H1 (cell line): Measurements from ENCODE around the gene ZNF473. TPM values are rescaled to one million over a fixed set of nuclear protein-coding genes. Genes with fewer than 3 reads are reported as not detected.

Experiments used
- CTCF ChIA-PET: fragments of 300-600 bp; sonication (Branson Sonifier 250); formaldehyde crosslinking; loops from one replicate; lab custom pipeline; 2021; ENCODE audit not compliant: partially characterized antibody; lab: Charles Lee
- POLR2A ChIA-PET: fragments of 300-600 bp; sonication (Branson Sonifier 250); formaldehyde crosslinking; loops from one replicate; lab custom pipeline; 2021; ENCODE audit warnings: inconsistent platforms; ENCODE audit not compliant: partially characterized antibody; lab: Charles Lee
- DNase-seq, 2 experiments: peaks; one replicate each; pipeline versions ENCODE4 v3.0.0 to v3.0.0-alpha.2; 2010 to 2022; ENCODE audit warnings: low spot score in 2 of 2, low read depth in 1 of 2, mixed read lengths in 1 of 2
- FAIRE-seq: peaks from 2 replicates; lab custom pipeline; 2011; peaks lifted over from hg19 to GRCh38; lab: Jason Lieb, UNC
- H2AFZ ChIP-seq: 2 replicates; pipeline ENCODE4 v1.8.1; 2012; ENCODE audit warnings: low read length, inconsistent platforms
- H2AK5ac ChIP-seq: 2 replicates; pipeline ENCODE4 v1.6.1; 2013; ENCODE audit warnings: low read depth, low read length
- H2BK120ac ChIP-seq: replicated peaks from 2 replicates; pipeline ENCODE3; 2013; ENCODE audit warnings: low read depth, low read length, inconsistent platforms
- H2BK12ac ChIP-seq: 2 replicates; pipeline ENCODE4 v1.6.1; 2013; ENCODE audit warnings: low read depth, low read length
- H2BK15ac ChIP-seq: 2 replicates; pipeline ENCODE4 v1.6.1; 2013; ENCODE audit warnings: low read length
- H2BK20ac ChIP-seq: 2 replicates; pipeline ENCODE4 v1.6.1; 2013; ENCODE audit warnings: low read length
- H2BK5ac ChIP-seq: 2 replicates; pipeline ENCODE4 v1.6.1; 2013; ENCODE audit warnings: low read depth, low read length
- H3K14ac ChIP-seq: 2 replicates; pipeline ENCODE4 v1.6.1; 2013; ENCODE audit warnings: inconsistent platforms; ENCODE audit not compliant: insufficient read length
- H3K18ac ChIP-seq: 2 replicates; pipeline ENCODE4 v1.6.1; 2013; ENCODE audit warnings: low read length; ENCODE audit errors: extremely low read depth
- H3K23ac ChIP-seq: 2 replicates; pipeline ENCODE4 v1.6.1; 2013; ENCODE audit warnings: inconsistent platforms; ENCODE audit not compliant: insufficient read length
- H3K23me2 ChIP-seq: 2 replicates; pipeline ENCODE4 v1.6.1; 2013; ENCODE audit warnings: low read depth, low read length
- H3K27ac ChIP-seq: 2 replicates; pipeline ENCODE4 v1.6.1; 2011; ENCODE audit warnings: low read depth, low read length, inconsistent platforms
- H3K27me3 ChIP-seq, 4 experiments: replicated peaks in 1 of 4; 1 replicate in 1 of 4; 2 replicates in 3 of 4; pipeline versions ENCODE4 v1.6.1 to v1.8.1; 2011 to 2013; ENCODE audit warnings: low read length in 3 of 4, mild to moderate bottlenecking in 3 of 4, inconsistent platforms in 2 of 4, mixed read lengths in 2 of 4, moderate library complexity in 1 of 4; ENCODE audit not compliant: control insufficient read depth in 3 of 4, insufficient read depth in 3 of 4; ENCODE audit errors: extremely low read depth in 1 of 4
- H3K36me3 ChIP-seq, 4 experiments: 2 replicates each; pipeline versions ENCODE4 v1.6.1 to v1.8.1; 2011 to 2013; ENCODE audit warnings: mild to moderate bottlenecking in 4 of 4, low read length in 3 of 4, moderate library complexity in 2 of 4, control low read depth in 1 of 4, inconsistent platforms in 1 of 4; ENCODE audit not compliant: insufficient read depth in 4 of 4, control insufficient read depth in 2 of 4
- H3K4ac ChIP-seq: replicated peaks from 2 replicates; pipeline ENCODE3; 2013; ENCODE audit warnings: low read length, low read depth, mixed read lengths, inconsistent platforms; ENCODE audit not compliant: insufficient read length
- H3K4me1 ChIP-seq, 4 experiments: replicated peaks in 1 of 4; 1 replicate in 1 of 4; 2 replicates in 3 of 4; pipeline versions ENCODE4 v1.6.1 to v1.8.1; 2011 to 2013; ENCODE audit warnings: low read length in 3 of 4, inconsistent platforms in 2 of 4, mixed read lengths in 1 of 4; ENCODE audit not compliant: insufficient read depth in 4 of 4, control insufficient read depth in 3 of 4
- H3K4me2 ChIP-seq, 2 experiments: 2 replicates each; pipeline versions ENCODE4 v1.6.1 to v1.8.1; 2011 to 2013; ENCODE audit warnings: low read depth in 2 of 2, low read length in 2 of 2, control low read depth in 1 of 2, inconsistent platforms in 1 of 2, mild to moderate bottlenecking in 1 of 2; ENCODE audit not compliant: insufficient read depth in 1 of 2
- H3K4me3 ChIP-seq, 4 experiments: fragments of 200-600, 300-600 bp in 1 of 4; sonication (generic), shearing (Covaris generic), sonication (Bioruptor Twin) in 1 of 4; 2 replicates each; pipeline versions ENCODE4 v1.5.1 to v1.8.1; 2011 to 2016; ENCODE audit warnings: low read length in 4 of 4, low read depth in 3 of 4, control low read depth in 2 of 4, inconsistent platforms in 2 of 4, mild to moderate bottlenecking in 2 of 4, mixed read lengths in 1 of 4, moderate library complexity in 1 of 4; ENCODE audit not compliant: insufficient read depth in 2 of 4; ENCODE audit errors: extremely low read depth in 1 of 4
- H3K56ac ChIP-seq: replicated peaks from 2 replicates; pipeline ENCODE3; 2013; ENCODE audit warnings: low read depth, mild to moderate bottlenecking, mixed read lengths, low read length, inconsistent platforms; ENCODE audit not compliant: insufficient read length
- H3K79me1 ChIP-seq: 2 replicates; pipeline ENCODE4 v1.6.1; 2013; ENCODE audit warnings: low read depth, low read length, control low read depth
- H3K79me2 ChIP-seq, 2 experiments: 2 replicates each; pipeline versions ENCODE4 v1.6.1 to v1.8.1; 2012 to 2013; ENCODE audit warnings: low read length in 2 of 2, mild to moderate bottlenecking in 2 of 2, inconsistent platforms in 1 of 2; ENCODE audit not compliant: insufficient read depth in 2 of 2, control insufficient read depth in 1 of 2
- H3K9ac ChIP-seq, 4 experiments: replicated peaks in 1 of 4; 1 replicate in 1 of 4; 2 replicates in 3 of 4; pipeline versions ENCODE4 v1.6.1 to v1.8.1; 2011 to 2013; ENCODE audit warnings: low read depth in 3 of 4, low read length in 3 of 4, control low read depth in 2 of 4, mild to moderate bottlenecking in 2 of 4, moderate library complexity in 2 of 4, inconsistent platforms in 1 of 4; ENCODE audit errors: extremely low read depth in 1 of 4
- H3K9me3 ChIP-seq, 2 experiments: 2 replicates each; pipeline versions ENCODE4 v1.6.1 to v1.8.1; 2012 to 2013; ENCODE audit warnings: mild to moderate bottlenecking in 2 of 2, moderate library complexity in 2 of 2, control low read depth in 1 of 2, inconsistent platforms in 1 of 2, low read depth in 1 of 2, low read length in 1 of 2, mixed read lengths in 1 of 2; ENCODE audit not compliant: insufficient read depth in 2 of 2
- H4K20me1 ChIP-seq, 2 experiments: replicated peaks in 1 of 2; 2 replicates each; pipeline versions ENCODE3 to v1.8.1; 2011 to 2013; ENCODE audit warnings: inconsistent platforms in 2 of 2, low read length in 2 of 2, mild to moderate bottlenecking in 1 of 2; ENCODE audit not compliant: insufficient read depth in 2 of 2, control insufficient read depth in 1 of 2
- H4K5ac ChIP-seq: 2 replicates; pipeline ENCODE4 v1.6.1; 2013; ENCODE audit warnings: low read length, low read depth, mixed read lengths, inconsistent platforms; ENCODE audit not compliant: insufficient read length
- H4K8ac ChIP-seq: 2 replicates; pipeline ENCODE4 v1.8.0; 2013; ENCODE audit warnings: mild to moderate bottlenecking, moderate library complexity, low read length, inconsistent platforms; ENCODE audit not compliant: insufficient read depth; ENCODE audit errors: extremely low read depth
- H4K91ac ChIP-seq: replicated peaks from 2 replicates; pipeline ENCODE3; 2013; ENCODE audit warnings: low read length, mixed read lengths, inconsistent platforms; ENCODE audit not compliant: insufficient read length
- NANOG ChIP-seq: IDR thresholded peaks from 2 replicates; pipeline ENCODE4 v1.6.1; 2011; ENCODE audit warnings: low read length, low read depth, mild to moderate bottlenecking, inconsistent platforms; ENCODE audit not compliant: insufficient read depth, poor library complexity, severe bottlenecking
- POLR2AphosphoS5 ChIP-seq: IDR thresholded peaks from 2 replicates; pipeline ENCODE4 v1.6.1; 2011; ENCODE audit warnings: low read depth, low read length
- POU5F1 ChIP-seq: IDR thresholded peaks from 2 replicates; pipeline ENCODE4 v1.6.1; 2011; ENCODE audit warnings: low read depth, mild to moderate bottlenecking, low read length, moderate library complexity
- RNF2 ChIP-seq: fragments of 200-900, 300-1000 bp; sonication (generic); IDR thresholded peaks from 2 replicates; pipeline ENCODE4 v1.7.1; 2016; ENCODE audit warnings: borderline replicate concordance, low read depth, mild to moderate bottlenecking, antibody characterized with exemption, low read length; ENCODE audit not compliant: poor library complexity, severe bottlenecking; ENCODE audit errors: missing control alignments
- whole genome bisulfite sequencing, 2 experiments: shearing (Covaris generic) in 1 of 2; methylation state at CpG; one replicate each; pipeline versions ENCODE4 v1.1.6 to v1.1.7; 2013 to 2015; ENCODE audit warnings: low lambda C conversion rate in 2 of 2, mixed read lengths in 2 of 2, inconsistent platforms in 1 of 2, low coverage in 1 of 2, missing lambda C conversion rate in 1 of 2; ENCODE audit not compliant: insufficient replicate concordance in 2 of 2, insufficient coverage in 1 of 2, insufficient read length in 1 of 2; ENCODE audit errors: extremely low coverage in 1 of 2, missing lambda C conversion rate in 1 of 2; 5-methylcytosine and 5-hydroxymethylcytosine counted together
- polyA plus RNA-seq, 7 experiments: library from polyadenylated mRNA; depleted of rRNA in 3 of 7; stranded (reverse) in 5 of 7; unstranded in 2 of 7; fragments of >200 nt in 5 of 7; fragments of 200-250 nt in 2 of 7; gene quantifications; 1 replicate in 5 of 7; 2 replicates in 1 of 7; 4 replicates in 1 of 7; pipeline versions ENCODE4 v1.2.1 to v1.2.3, GENCODE V29; 2011 to 2013; ENCODE audit warnings: missing spikeins in 2 of 7, mixed read lengths in 2 of 7
- total RNA-seq: library from RNA; stranded (reverse); fragmentation: NEBNext Ultra II Directional; extraction: Animal tissue kit (Norgen Biotek cat#: 25700); gene quantifications from 2 replicates; pipeline ENCODE4 v1.2.1, GENCODE V29; 2021
- TF ChIP-seq, protein P1 (sequence below): IDR thresholded peaks from 2 replicates; pipeline ENCODE4 v1.6.1; 2012; ENCODE audit warnings: inconsistent platforms

The ZNF473 gene
- total and polyA plus RNA-seq, 2 of the 8 experiments (the other 6 are each of a cell fraction or from before 2014, with no cell fraction given): 5.2 to 11.7 TPM

DNA sequence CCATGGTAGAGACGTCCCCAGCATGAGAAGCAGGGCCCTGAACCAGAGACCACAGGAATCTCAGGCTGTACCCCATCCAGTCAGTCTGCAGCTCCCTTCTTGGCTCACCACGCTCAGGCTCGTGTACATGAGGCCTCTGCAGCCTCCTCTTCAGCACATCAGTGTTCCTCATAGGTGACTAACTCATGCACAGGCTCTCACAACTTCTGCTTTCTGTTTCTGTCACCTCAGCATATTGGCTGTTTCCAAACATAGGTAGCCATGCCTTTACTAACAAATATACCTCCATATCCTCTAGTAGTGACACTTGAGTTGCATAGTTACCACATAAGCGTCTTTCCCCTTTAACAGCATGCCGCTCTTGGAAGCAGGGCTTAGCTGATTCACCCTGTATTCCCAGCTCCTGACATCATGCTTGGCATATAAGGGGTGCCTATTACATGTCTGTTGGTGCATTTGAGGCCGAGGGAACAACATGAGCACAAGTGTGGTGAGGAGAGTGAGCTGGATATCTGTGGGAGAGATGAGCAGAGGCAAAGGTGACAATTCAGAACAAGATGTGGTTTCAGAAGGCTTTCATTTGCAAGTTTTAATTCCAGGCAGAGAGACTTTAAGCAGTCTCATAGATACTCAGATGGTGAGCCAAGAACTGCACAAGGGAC, 16.7 kb downstream of the ZNF473 start:
- CTCF ChIA-PET: interaction anchor here (1.5 kb wide), 1 partner anchor 93 kb away, joined by 3 read pairs; no protein-coding TSS in a partner anchor
- H3K4me3 ChIP-seq: no peak overlapping the region
- TF ChIP-seq, protein P1, sequence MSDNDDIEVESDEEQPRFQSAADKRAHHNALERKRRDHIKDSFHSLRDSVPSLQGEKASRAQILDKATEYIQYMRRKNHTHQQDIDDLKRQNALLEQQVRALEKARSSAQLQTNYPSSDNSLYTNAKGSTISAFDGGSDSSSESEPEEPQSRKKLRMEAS: no peak
- TF ChIP-seq POLR2AphosphoS5: no peak
- TF ChIP-seq NANOG: no peak
- TF ChIP-seq RNF2: no peak
- TF ChIP-seq POU5F1: no peak

More for the DNA sequence above, 16.7 kb downstream of the ZNF473 start:
- peaks cover 52 to 63% of the 10 kb centered on the region in 2 experiments for H3K9me3 ChIP-seq
- H3K79me2 ChIP-seq: no peaks in the 10 kb centered on the region
- H2BK20ac ChIP-seq: no peak overlapping the region
- no peaks in the 10 kb centered on the region; the same call in 1 of the 2 replicates for H3K79me1 ChIP-seq
- no peak overlapping the region for H4K8ac ChIP-seq
- H2BK120ac ChIP-seq: no peak overlapping the region
- no peak overlapping the region for H4K91ac ChIP-seq
- DNase-seq: no peak
- peaks cover 59 to 87% (median 79%) of the 10 kb centered on the region in 4 experiments for H3K36me3 ChIP-seq
- H3K27ac ChIP-seq: no peak overlapping the region
- no peaks in the 10 kb centered on the region for H3K4me1 ChIP-seq
- H3K14ac ChIP-seq: no peak overlapping the region
- no peak overlapping the region for H2BK12ac ChIP-seq
- H3K4ac ChIP-seq: no peak overlapping the region
- no peak overlapping the region for H3K18ac ChIP-seq
- 85% methylated on average over 6 of the region's 6 CpGs; no CpG with 5 or more reads in 1 of the 2 experiments for WGBS, 2 experiments
- H3K4me2 ChIP-seq: no peak overlapping the region
- H2AFZ ChIP-seq: no peak overlapping the region
- no peak overlapping the region for H4K5ac ChIP-seq
- no peaks in the 10 kb centered on the region for H3K27me3 ChIP-seq
- H2BK15ac ChIP-seq: no peak overlapping the region
- FAIRE-seq: no peak
- H3K23me2 ChIP-seq: no peaks in the 10 kb centered on the region; the same call in 1 of the 2 replicates
- POLR2A ChIA-PET: no interaction called here
- H2BK5ac ChIP-seq: no peak overlapping the region
- H3K23ac ChIP-seq: no peak overlapping the region
- H2AK5ac ChIP-seq: no peak overlapping the region
- no peak overlapping the region for H3K56ac ChIP-seq
- H4K20me1 ChIP-seq: peaks cover 0 to 3% of the 10 kb centered on the region in 2 experiments
- H3K9ac ChIP-seq: no peak overlapping the region
